Uterus (tissue), 2 donors: Measurements from ENCODE around the gene G0S2.

Source experiments
- POLR2A ChIP-seq, 2 donors: fragments of 450-650 bp; IDR thresholded peaks; one replicate each; pipeline ENCODE4 v1.6.1; 2016; ENCODE audit warnings: antibody characterized with exemption in 2 of 2, mild to moderate bottlenecking in 1 of 2, moderate library complexity in 1 of 2
- TF ChIP-seq, protein P1 (sequence below), 4 experiments: fragments of 200-600 bp in 2 of 4; fragments of 450-650 bp in 2 of 4; sonication (generic) in 2 of 4; IDR thresholded peaks; one replicate each; pipeline ENCODE4 v1.5.1; 2016 to 2019; ENCODE audit warnings: antibody characterized with exemption in 4 of 4, mild to moderate bottlenecking in 2 of 4, moderate library complexity in 1 of 4

- no peak for TF ChIP-seq POLR2A (IDR thresholded peaks at IDR 0.05)
- TF ChIP-seq, protein P1, sequence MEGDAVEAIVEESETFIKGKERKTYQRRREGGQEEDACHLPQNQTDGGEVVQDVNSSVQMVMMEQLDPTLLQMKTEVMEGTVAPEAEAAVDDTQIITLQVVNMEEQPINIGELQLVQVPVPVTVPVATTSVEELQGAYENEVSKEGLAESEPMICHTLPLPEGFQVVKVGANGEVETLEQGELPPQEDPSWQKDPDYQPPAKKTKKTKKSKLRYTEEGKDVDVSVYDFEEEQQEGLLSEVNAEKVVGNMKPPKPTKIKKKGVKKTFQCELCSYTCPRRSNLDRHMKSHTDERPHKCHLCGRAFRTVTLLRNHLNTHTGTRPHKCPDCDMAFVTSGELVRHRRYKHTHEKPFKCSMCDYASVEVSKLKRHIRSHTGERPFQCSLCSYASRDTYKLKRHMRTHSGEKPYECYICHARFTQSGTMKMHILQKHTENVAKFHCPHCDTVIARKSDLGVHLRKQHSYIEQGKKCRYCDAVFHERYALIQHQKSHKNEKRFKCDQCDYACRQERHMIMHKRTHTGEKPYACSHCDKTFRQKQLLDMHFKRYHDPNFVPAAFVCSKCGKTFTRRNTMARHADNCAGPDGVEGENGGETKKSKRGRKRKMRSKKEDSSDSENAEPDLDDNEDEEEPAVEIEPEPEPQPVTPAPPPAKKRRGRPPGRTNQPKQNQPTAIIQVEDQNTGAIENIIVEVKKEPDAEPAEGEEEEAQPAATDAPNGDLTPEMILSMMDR (IDR thresholded peaks at IDR 0.05), result no peak
Observed at GRCh38 chr1:209651138-209651587, 24.0 kb upstream of the G0S2 start.
